CD1c-positive myeloid dendritic cell (primary cell): ENCODE results near the gene SLC9C1.

Experiments
- DNase-seq: peaks from one replicate; pipeline ENCODE4 v3.0.0-alpha.2; 2016; ENCODE audit errors: extremely low spot score

SLC9C1 gene

DNA sequence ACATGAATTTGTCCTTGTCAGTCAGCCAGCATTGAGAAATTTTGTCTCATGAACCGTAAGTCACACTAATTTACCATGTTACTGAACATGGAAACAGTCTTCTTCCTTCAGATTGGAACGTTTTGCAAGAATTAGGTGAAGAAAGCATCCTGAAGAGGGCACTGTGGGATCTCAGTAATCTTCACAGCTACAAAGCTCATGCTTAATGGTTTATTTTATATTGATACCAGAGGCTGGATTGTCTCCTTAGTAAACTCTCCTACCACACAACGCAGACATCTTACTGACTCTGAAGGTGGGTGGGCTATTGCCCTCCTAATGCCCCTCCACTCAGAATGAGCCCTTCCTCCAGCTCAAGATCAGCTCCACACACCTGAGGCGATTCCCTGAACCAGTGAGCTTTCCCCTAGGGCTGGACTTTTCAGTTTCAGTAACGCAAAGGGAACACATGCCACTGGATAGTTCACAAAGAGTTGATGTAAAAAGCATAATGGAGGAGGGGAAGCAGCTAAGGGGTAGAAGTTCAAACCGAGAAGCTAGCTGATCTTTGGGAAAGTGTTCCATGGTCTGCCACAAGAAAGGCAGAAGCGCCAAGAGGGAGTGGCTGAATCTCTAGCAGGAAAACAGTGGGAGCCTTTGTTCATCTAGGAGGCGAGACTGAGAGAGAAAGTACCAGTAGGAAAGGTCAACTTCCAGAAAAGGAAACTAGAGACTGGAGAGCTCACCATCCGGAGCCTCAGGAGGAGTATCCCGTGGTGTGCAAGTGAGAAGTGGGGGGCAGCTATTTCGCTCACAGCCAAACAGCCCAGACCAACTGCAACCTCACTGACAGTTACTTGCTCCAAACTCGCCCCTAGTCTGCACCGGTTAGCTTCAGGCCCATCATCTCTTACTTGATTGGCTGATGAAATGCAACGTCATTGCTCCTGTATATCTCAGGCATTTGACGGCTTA is at the start of gene SLC9C1:
TSS of gene SLC9C1 (minus strand) at position 849 of the 954 bp plus-strand sequence. CDS start 7,425 bp downstream, outside the sequence.
- DNase-seq, result peak; percentile 59

DNA sequence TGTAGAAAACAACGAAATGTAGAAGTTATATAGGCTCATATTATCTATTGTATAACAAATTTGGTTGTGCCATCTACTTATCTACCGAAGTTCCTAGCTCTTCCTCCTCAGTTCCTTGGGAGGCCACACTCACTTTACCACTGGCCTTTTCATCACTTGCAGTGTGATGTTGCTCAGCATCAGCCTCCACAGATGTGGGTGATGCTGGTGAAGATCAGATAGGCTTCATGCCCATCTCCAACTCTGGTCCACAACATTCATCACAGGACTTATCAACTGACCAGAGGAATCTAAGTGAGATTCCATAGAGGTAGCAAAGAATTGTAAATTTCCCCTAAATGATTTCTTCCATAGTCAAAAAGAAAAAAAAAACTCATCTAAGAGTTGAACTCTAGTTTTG is 47.4 kb upstream of the SLC9C1 start:
- no peak for DNase-seq

GRCh38 chr3:112339609-112340008 is 45.6 kb upstream of the SLC9C1 start:
- DNase-seq, result no peak

DNA sequence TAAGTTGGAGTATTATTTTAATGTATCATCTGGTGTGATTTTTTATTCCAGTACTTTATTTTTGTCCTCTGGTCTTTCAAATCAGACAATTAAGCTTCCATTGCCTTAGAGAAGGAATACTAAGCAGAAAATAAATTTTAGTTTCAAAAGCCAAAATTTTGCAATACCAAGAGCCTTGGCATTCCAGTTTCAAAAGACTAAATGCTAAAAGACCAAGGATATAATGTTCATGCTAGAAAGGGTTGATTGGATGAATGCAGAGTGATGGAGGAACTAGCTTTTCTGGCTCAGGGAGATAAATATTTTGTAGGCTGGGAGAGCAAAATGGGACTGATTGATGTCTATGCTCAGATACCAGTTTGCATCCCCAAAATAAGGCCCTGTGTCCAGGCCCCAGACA is 45.1 kb upstream of the SLC9C1 start:
- no peak for DNase-seq

DNA sequence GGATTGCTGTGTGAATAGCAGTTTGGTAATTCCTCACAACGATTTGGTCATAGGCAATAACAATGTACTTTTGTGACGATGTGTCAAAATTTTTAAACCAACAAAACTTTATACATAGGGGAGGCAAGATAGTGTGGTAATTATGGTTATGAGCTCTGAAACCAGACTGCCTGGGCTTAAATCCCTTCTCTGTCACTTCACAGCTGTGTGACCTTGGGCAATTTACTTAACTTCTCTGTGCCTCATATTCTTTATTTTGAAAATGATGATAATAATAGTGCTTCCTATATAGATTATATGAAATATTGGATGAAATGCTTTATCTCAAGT is 44.7 kb upstream of the SLC9C1 start:
- no peak for DNase-seq

- no peak for DNase-seq
These were observed 44.2 kb upstream of the SLC9C1 start for GRCh38 chr3:112338021-112338726.

DNA sequence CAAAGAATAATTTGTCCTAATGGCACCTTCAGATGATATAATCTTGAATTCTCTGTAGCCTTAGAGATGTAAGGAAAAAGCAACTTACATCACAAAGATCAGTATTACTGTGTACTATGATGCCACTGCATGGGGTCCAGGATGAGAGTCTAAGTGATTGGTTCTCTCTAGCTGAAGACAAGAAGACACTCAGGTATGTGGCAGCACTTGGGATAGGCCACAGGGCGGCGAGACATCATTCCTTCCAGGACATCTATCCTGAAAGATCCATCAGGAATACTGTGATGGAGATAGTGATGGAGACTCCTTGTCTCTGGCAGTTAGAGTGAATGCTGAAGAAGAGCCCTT is 41.4 kb upstream of the SLC9C1 start:
- DNase-seq, result no peak

DNA sequence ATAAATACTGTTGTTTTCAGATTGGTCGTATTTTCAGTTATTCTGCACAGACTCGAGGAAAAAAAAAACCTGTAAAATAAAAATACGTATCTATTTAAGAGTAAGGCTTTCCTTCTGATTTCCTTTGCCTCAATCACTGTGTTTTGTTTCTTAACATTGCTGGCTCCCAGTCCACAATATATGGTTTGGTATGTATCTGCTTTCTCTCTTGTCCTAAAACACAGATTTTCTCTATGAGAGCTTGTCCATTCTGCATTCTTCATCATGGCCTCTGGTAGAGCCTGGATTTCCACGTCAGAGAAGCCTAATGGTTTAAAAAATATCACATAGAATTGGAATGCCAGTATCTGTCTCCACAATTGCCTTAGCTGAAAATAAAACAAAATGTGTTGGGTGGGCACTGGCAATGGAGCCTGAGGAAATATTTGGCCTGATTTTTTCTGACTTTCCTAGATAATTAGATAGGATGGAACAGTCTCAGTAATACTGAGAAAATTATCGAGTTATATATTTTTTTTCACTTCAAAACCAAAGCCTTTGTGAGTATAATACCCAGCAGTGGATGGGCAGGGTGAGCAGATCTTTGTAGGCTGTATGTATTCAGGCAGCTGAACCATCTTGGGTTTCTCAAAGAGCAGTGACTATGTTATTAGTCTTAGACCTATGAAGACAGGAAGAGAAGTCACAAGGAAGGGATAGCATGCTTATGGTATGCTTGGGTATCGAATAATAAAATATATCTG is 40.8 kb upstream of the SLC9C1 start:
- DNase-seq, result no peak

- peak; percentile 2 for DNase-seq
These were observed 39.6 kb upstream of the SLC9C1 start for GRCh38 chr3:112333381-112334317.

DNA sequence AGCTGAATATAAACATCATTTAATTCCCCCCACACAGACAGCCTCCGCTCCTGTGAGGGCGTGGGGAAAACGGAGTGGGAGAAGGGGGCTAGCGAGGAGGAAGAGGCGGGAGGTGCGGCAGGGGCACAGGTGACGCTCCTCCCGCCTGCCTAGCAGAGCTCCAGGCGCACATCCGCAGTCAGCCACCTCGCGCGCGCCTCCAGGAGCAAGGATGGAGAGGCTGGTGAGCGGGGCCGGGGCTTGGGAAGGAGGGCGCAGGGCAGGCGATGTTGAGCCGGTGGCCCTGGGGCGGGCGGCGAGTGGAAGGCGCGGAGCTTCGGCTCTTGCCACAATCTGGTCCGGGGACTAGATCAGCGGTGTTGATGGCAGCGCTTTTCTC is 39.0 kb upstream of the SLC9C1 start, which contains the start of gene CD200:
TSS of gene CD200 (plus strand) at position 155 of the 379 bp plus-strand sequence. CDS start at position 212, 57 bp downstream.
- peak; percentile 26 for DNase-seq

- no peak for DNase-seq
These were observed 37.8 kb upstream of the SLC9C1 start for GRCh38 chr3:112331851-112332250.

DNA sequence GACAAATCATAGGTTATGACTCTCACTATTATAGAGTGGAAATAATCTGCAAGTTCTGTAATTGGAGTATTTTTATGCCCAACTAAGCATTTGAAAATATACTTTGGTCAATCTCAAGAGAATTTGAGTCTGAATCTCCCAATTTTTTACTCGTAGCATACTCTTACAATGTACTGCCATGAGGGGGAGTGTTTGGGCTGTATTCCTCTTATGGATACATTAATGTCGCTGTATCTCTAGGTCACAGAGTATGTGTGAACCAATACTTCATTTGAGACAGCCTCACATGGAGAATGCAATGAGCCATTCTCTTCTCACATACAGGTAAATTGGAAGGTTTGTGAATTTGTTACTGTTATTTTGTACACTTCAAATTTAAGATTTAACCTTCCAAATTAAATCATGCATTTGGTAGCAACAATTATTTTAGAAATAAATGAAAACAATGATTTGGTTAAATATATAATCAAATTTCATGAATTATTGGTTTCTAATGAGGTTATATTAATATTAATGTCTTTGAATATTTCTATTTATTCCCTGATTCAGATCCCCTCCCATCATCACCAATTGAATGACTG is 33.4 kb upstream of the SLC9C1 start:
- peak; percentile 75 for DNase-seq

DNA sequence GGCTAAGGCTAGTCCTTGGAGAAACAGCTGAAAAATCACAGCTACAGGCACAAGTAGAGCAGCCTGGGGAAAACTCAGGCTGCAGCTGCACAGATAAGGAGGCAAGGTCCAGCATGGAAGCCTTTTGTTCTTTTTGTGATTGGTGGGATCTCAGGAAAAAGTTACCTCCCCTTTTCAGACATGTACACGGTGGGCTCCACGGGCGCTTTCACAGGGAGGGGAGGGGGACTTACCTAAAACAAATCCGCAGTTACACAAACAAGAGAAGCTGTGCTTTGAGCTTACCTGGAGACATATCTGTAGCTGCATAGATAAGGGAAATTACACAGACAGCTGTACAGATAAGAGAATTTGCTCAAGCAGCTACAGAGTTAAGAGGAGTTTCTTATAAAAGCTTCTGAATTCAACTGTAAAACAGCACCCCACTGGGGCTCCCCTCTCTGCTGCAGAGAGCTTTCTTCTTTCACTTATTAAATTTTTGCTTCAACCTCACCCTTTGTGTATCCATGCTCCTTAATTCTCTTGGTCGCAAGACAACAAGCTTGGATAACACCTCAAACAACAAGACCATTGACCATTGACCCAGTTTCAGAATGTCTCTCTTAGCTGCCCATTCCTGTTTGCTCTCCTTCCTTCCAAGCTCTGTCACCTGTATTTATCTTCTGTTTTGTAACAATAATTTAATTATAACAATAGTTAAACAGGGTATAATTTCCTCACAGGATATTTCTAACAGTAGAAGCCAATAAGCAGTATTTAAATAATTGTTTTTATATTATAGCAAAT is 28.0 kb upstream of the SLC9C1 start:
- DNase-seq, result no peak

GRCh38 chr3:112320691-112321090 is 26.7 kb upstream of the SLC9C1 start:
- no peak for DNase-seq

DNA sequence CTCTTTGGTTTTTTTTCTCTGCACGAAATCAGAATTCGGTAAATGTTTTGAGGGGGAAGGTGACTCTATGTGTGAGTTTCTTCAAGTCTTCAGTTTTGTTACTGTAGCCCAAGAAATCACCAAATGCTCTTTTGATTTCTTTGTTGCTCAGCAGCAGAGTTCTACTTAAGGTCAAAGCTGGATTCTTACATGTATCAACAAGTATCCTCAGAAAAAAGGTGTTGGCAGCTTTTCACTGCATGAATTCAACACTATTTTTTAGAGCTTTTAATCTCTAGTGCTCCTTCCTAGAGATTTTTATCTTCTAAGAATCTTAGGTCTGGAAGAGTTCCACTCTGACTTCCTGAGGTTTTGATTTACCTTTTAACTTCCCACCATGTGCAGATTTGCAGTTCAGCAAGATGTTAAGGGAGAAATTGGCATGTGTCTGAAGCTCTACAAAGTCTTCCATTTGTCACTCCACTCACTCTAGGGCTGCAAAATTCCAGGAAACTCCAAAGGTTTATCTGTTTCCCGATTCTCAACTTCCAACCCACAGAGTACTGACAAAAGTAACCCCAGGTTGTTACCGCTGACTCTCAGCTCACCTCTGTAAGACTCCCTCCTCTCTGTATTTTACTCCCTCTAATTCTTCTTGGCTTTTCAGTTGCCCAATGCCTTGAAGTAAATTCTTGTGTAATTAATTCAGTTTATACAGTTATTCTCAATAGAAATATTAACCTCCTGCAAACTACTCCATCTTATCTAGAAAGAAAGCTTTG is 25.7 kb upstream of the SLC9C1 start:
- no peak for DNase-seq

DNA sequence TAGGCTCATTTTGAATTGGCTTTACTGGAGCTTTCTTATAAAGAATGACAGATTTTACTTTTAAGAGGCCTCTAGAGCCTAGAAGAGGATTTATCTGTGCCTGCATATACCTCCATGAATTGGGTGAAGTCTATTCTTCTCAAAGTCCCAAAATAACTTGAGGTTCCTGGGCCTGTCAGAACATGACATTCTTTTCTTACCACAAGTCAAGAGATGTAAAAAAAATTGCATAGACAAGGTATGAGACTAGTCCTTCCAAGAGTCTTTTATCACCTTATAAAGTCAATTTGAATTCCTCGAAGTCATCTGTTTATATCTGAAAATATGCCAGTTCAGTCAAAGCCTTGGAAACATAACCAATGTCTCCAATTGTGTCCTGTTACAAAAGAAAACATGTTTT is 21.8 kb upstream of the SLC9C1 start:
- DNase-seq, result no peak

DNA sequence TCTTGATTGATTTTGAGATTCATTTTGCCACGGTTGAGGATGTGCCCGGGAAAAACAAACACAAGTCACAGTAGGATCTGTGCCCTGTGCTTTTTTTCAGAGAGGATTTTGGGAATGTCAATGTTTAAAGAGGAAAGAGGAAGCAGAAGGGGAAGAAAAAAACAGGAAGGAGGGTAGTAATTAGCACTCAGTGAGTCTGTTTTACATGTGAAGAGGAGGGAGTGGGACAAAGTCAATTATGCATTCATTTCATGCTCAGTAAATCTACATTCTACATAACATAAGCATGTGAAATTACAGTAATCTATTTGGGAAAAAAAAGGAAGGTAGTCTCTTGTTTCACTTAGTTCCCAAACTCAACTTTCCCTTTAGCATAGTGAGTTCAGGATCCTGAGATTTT is 20.6 kb upstream of the SLC9C1 start:
- peak; percentile 12 for DNase-seq

- no peak for DNase-seq
These were observed 14.3 kb upstream of the SLC9C1 start for GRCh38 chr3:112308151-112308911.

DNA sequence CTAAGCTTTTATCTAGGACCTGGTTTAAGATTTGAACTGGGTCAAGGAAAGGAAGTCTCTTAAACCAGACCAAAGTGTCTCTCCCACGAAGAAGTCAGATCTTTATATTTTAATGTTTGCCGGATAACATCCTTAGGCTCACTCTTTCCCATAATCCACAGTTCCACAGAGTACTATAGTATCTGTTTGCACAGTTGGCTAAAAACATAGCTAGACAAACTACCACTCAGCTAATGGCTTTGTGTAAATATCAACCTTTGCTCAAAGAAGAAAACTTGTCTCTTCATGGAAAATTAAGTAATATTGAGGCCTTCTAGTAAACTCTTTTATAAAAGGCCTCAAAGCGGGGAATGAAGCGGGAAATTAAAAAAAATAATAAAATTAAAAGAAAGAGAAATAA is 13.5 kb upstream of the SLC9C1 start:
- no peak for DNase-seq
